HCEC 1CT (cell line): ENCODE measurements around the gene SLC49A4.

Experiments
- DNase-seq: peaks from one replicate; pipeline ENCODE4 v3.0.0-alpha.2; 2017

Gene SLC49A4

GRCh38 chr3:122930063-122930997 is 135.5 kb downstream of the SLC49A4 start:
- no peak for DNase-seq
